Panc1 (cell line): ENCODE measurements around the gene SH3BGRL2. TPM values are rescaled to one million over a fixed set of nuclear protein-coding genes. Genes with fewer than 3 reads are reported as not detected.
"Not testable (repeated sequence)": the region's sequence is repeated elsewhere in the genome, so short reads cannot be mapped to it uniquely, and the experiment has no call there.

Experiments used
- ATAC-seq: fragments of 200-7000 bp; cut with Tn5 transposase; 2 replicates; pipeline ENCODE4 v1.9.1; 2020; ENCODE audit warnings: mild to moderate bottlenecking, moderate library complexity
- BruUV-seq: library from RNA; stranded (reverse); fragments of 400-500 nt; replicated peaks from 2 replicates; lab custom pipeline; 2021; lab: Mats Ljungman, UMichigan
- CTCF ChIA-PET: fragments of 300-600 bp; sonication (Branson Sonifier 250); formaldehyde crosslinking; loops from one replicate; lab custom pipeline; 2022; ENCODE audit warnings: antibody characterized with exemption; lab: Charles Lee
- POLR2A ChIA-PET: fragments of 300-600 bp; sonication (Branson Sonifier 250); formaldehyde crosslinking; loops from one replicate; lab custom pipeline; 2022; ENCODE audit warnings: antibody characterized with exemption; lab: Charles Lee
- DNase-seq: peaks from one replicate; pipeline ENCODE4 v3.0.0-alpha.2; 2010; ENCODE audit warnings: low read depth, low spot score
- H3K27ac ChIP-seq: 2 replicates; pipeline ENCODE4 v1.5.1; 2011; ENCODE audit warnings: mild to moderate bottlenecking, low read length, inconsistent platforms
- H3K27me3 ChIP-seq: fragments of 200-500 bp; sonication (Bioruptor generic); 2 replicates; pipeline ENCODE4 v1.6.0; 2014; ENCODE audit warnings: low read length, inconsistent platforms; ENCODE audit not compliant: control insufficient read depth, insufficient read depth
- H3K36me3 ChIP-seq: fragments of 200-500 bp; sonication (Bioruptor generic); 2 replicates; pipeline ENCODE4 v1.5.1; 2014; ENCODE audit warnings: inconsistent platforms, mild to moderate bottlenecking, low read length, moderate library complexity; ENCODE audit not compliant: control insufficient read depth, insufficient read depth
- H3K4me1 ChIP-seq: 2 replicates; pipeline ENCODE4 v1.5.1; 2011; ENCODE audit warnings: inconsistent platforms, mild to moderate bottlenecking, low read length, moderate library complexity; ENCODE audit not compliant: control insufficient read depth, insufficient read depth
- H3K4me3 ChIP-seq, 2 experiments: 2 replicates each; pipeline ENCODE4 v1.5.1; 2011 to 2012; ENCODE audit warnings: low read depth in 2 of 2, low read length in 2 of 2, mild to moderate bottlenecking in 2 of 2, inconsistent platforms in 1 of 2, moderate library complexity in 1 of 2
- H3K9me3 ChIP-seq: fragments of 200-500 bp; sonication (Bioruptor generic); 2 replicates; pipeline ENCODE4 v1.5.1; 2014; ENCODE audit warnings: low read depth, mild to moderate bottlenecking, inconsistent platforms, low read length, moderate library complexity; ENCODE audit not compliant: control insufficient read depth, insufficient read depth
- CTCF ChIP-seq: fragments of 450-650 bp; IDR thresholded peaks from 2 replicates; pipeline ENCODE4 v1.5.1; 2017; ENCODE audit warnings: mild to moderate bottlenecking
- POLR2AphosphoS5 ChIP-seq: IDR thresholded peaks from 2 replicates; pipeline ENCODE4 v1.6.1; 2012; ENCODE audit warnings: mild to moderate bottlenecking, low read depth, low read length, moderate library complexity
- REST ChIP-seq, 2 experiments: IDR thresholded peaks; 2 replicates each; pipeline ENCODE4 v1.6.1; 2011 to 2012; ENCODE audit warnings: low read depth in 2 of 2, control low read depth in 1 of 2, low read length in 1 of 2, mild to moderate bottlenecking in 1 of 2, moderate library complexity in 1 of 2; ENCODE audit not compliant: insufficient read depth in 1 of 2
- SIN3A ChIP-seq: IDR thresholded peaks from 2 replicates; pipeline ENCODE4 v1.6.1; 2012; ENCODE audit warnings: low read depth, mild to moderate bottlenecking, low read length, moderate library complexity, borderline replicate concordance; ENCODE audit not compliant: insufficient read depth
- TCF7L2 ChIP-seq: IDR thresholded peaks from 2 replicates; pipeline ENCODE4 v1.6.1; 2011; ENCODE audit warnings: mild to moderate bottlenecking, low read depth, low read length, inconsistent platforms
- in situ Hi-C: cut with HindIII; loops from 2 replicates; pipeline ENCODE4 v1.10.0; 2016; ENCODE audit warnings: low sequenced_read_pairs, low pct_unique_long_range_greater_than_20kb
- intact Hi-C: fragments of 100-400 bp; cut with micrococcal nuclease; formaldehyde crosslinking; loops from one replicate; pipeline ENCODE4 v1.10.0; 2022; ENCODE audit not compliant: unreplicated experiment
- total RNA-seq: library from RNA; stranded (reverse); gene quantifications from one replicate; pipeline ENCODE4 v1.2.1, GENCODE V29; 2021; ENCODE audit not compliant: unreplicated experiment

SH3BGRL2 gene
- total RNA-seq, 1 experiment from 2014 or later: 8.5 TPM

GRCh38 chr6:79657238-79657637, 26.1 kb downstream of the SH3BGRL2 start:
- H3K4me1 ChIP-seq: no peaks in the 10 kb centered on the region
- H3K36me3 ChIP-seq: no peaks in the 10 kb centered on the region
- H3K27me3 ChIP-seq: no peaks in the 10 kb centered on the region
- CTCF ChIA-PET: no interaction called here
- POLR2A ChIA-PET: no interaction called here
- in situ Hi-C loops (no loop called here), intact Hi-C loops (no loop called here)
- ATAC-seq: no peak
- BruUV-seq: no TSS peak
- no peak for TF ChIP-seq SIN3A
- no peak for TF ChIP-seq POLR2AphosphoS5
- TF ChIP-seq CTCF: no peak
- no peak for TF ChIP-seq TCF7L2
- TF ChIP-seq REST (IDR thresholded peaks at IDR 0.05; ENCODE audit: insufficient read depth in 1 of 2, low read depth in 2 of 2, low read length in 1 of 2): no peak
- no peak overlapping the region for H3K27ac ChIP-seq
- H3K4me3 ChIP-seq: no peak overlapping the region
- DNase-seq: no peak
- no peaks in the 10 kb centered on the region for H3K9me3 ChIP-seq

- H3K4me3 ChIP-seq, DNase-seq, ATAC-seq, H3K27me3 ChIP-seq, H3K36me3 ChIP-seq, in situ Hi-C loops, POLR2A ChIA-PET, BruUV-seq, H3K9me3 ChIP-seq, H3K4me1 ChIP-seq, intact Hi-C loops, CTCF ChIA-PET, H3K27ac ChIP-seq: not testable (repeated sequence)
Observed at GRCh38 chr6:79663655-79664054, 32.5 kb downstream of the SH3BGRL2 start.

- no peaks in the 10 kb centered on the region for H3K27me3 ChIP-seq
- no peak overlapping the region for H3K4me3 ChIP-seq
- intact Hi-C loops (no loop called here), in situ Hi-C loops (no loop called here)
- H3K4me1 ChIP-seq: peaks cover 5% of the 10 kb centered on the region; the same call in 1 of the 2 replicates
- no peak for ATAC-seq
- BruUV-seq: no TSS peak
- POLR2A ChIA-PET: no interaction called here
- H3K9me3 ChIP-seq: no peaks in the 10 kb centered on the region
- CTCF ChIA-PET: no interaction called here
- TF ChIP-seq REST (IDR thresholded peaks at IDR 0.05; ENCODE audit: insufficient read depth in 1 of 2, low read depth in 2 of 2, low read length in 1 of 2) (no peak), CTCF (no peak), TCF7L2 (no peak), SIN3A (no peak), POLR2AphosphoS5 (no peak)
- H3K27ac ChIP-seq: no peak overlapping the region; the same call in 1 of the 2 replicates
- no peaks in the 10 kb centered on the region for H3K36me3 ChIP-seq
- DNase-seq: no peak
Observed at GRCh38 chr6:79665725-79666551, 34.8 kb downstream of the SH3BGRL2 start.
